Activated effector memory CD4-positive, alpha-beta T cell treated with anti-CD3 and anti-CD28 coated beads, Interleukin-2, amount 50 U/mL, for 16 hours (primary cell): ENCODE results near the gene STK32C.

ENCODE experiments used
- DNase-seq: peaks from one replicate; pipeline ENCODE4 v3.0.0-alpha.2; 2020

Gene STK32C

DNA sequence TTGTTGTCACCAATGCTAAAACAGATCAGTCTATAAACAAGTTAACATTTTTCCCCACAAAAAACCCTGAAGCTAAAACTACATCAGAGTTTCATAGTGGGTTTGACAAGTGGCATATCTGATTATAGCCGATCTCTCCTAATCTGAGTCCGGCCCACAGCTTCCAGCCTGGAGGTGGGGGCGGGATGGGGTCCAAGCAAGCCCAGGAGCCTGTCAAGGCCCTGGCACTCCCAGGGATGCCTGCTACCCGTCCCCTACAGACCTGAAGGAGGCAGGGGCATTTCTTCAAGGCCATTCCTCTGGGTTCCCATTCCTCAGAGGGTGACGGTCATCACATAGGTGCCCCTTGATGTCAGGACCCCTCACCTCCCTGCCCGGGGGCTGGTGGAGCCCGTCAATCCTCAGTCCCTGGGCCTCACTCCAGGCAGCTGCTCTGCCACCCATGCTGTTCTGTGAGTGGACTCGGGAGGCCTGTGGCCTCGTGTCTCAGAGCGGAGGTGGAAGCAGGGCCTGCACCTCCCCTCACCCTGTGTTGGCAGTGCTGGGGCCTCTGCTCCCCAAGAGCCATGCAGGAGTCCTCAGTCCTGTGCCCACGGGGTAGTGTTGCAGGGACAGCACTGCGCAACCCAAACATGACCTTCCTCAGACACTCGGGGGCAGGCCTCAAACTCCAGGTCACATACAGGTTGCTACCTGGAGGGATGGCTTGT is 112.2 kb downstream of the STK32C start:
- DNase-seq, result no peak

GRCh38 chr10:132194726-132195125 is 113.0 kb downstream of the STK32C start:
- no peak for DNase-seq

DNA sequence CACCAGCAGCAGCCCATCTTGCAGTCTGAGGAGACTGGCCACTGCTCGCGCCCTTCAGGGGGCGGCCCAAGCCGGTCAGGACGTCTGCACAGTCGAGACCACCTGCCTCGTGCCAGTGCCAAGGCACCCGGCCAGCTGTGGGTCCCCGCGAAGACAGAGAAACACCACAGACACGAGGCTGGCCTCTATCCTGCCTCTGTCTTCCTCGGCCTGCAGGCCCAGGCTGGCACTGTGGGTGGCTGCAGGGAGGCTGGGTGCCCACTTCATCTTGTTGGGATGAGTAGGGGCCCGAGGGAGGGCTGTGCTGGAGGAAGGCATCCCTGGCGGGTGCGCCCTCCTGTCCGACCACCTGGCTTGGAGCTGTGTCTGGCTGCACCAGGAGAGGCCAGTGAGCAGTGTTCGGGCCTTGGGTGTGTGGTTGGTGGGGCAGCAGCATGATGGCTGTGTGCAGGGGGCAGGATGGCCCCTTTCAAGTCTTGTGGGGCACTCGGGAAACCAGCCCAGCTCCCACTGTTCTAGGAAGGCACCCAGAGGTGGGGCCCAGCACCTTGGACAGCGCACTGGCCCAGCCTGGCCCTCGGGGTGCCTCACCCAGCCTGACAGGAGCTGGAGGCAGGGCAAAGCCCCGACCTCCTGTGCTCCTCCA is 113.7 kb downstream of the STK32C start:
- DNase-seq, result no peak

- DNase-seq, result no peak
Measured at GRCh38 chr10:132192991-132193665, 114.6 kb downstream of the STK32C start.

GRCh38 chr10:132192076-132192975 is 115.4 kb downstream of the STK32C start:
- DNase-seq, result no peak

GRCh38 chr10:132189810-132190422 is 117.8 kb downstream of the STK32C start:
- DNase-seq, result no peak

GRCh38 chr10:132189016-132189415 is 118.7 kb downstream of the STK32C start:
- DNase-seq, result no peak

GRCh38 chr10:132188331-132188730 is 119.4 kb downstream of the STK32C start:
- DNase-seq, result no peak

- DNase-seq, result no peak
Measured at GRCh38 chr10:132187430-132188138, 120.2 kb downstream of the STK32C start.

DNA sequence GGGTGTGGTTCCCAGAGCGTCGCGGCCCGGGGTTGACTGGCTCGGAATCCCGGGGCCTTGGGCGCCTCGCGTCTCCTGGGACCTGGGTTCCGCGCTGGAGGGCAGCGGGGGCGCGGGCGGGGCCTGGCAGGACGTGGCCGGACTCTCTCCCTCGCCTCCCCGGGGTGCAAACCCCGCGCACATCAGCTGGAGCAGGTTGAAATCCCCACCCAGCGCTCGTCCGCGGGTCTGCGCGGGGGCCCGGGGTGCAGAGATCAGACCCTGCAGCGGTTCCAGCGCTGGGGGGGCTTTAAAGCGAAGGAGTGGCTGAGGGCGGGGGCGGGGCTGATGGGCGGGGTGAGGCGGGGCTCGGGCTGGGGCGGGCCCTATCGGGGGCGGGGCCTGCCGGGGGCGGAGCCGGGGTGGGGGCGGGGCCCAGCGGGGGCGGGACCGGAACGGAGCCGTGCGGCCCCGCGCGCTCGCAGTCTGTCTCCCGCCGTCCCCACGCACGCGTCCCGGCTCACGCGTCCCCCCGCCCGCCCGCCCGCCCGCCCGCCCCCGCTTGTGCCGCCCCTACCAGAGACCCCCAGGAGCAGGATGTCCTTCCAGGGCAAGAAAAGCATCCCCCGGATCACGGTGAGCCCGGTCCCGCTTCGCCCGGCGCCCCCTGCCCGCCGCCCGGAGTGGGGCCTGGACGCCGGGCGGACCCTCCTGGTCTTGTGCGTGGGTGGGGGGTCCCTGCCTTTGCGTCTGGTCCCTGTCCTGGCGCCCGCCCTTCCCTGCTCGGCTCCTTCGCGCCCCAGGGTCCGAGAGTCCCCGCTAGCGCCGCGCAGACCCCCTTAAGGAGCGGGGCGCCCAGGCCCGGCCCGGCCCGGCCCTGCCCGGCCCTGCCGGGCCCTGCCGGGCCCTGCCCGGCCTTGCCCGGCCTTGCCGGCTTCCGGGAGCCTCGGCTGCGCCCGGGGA is 121.0 kb downstream of the STK32C start, which contains the start of gene DPYSL4:
Gene DPYSL4, plus strand, starts transcription at position 461 of the 942 bp plus-strand sequence. Its CDS starts 116 bp downstream, at position 577.
- no peak for DNase-seq

- DNase-seq, result peak; percentile 81
Measured at GRCh38 chr10:132185601-132186487, 121.9 kb downstream of the STK32C start.

- DNase-seq, result no peak
Measured at GRCh38 chr10:132184816-132185593, 122.7 kb downstream of the STK32C start.

DNA sequence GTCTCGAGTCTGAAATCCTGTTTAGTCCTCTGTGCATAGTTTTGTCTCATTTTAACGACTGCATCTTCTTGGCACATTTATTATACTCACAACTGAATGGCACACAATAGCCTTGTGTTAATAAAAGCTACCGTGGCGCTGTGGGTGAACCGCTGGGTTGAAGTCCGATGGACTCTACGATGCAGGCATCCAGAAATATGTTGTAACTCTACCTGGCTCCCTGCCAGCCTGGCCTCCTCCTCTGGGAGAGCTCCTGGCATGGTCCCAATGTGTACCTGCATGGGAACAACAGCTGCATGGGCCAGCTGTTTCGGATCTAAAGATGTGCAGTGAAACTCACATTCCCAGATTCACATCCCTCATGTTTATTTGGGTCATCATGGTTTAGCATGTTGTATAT is 124.7 kb downstream of the STK32C start:
- no peak for DNase-seq

DNA sequence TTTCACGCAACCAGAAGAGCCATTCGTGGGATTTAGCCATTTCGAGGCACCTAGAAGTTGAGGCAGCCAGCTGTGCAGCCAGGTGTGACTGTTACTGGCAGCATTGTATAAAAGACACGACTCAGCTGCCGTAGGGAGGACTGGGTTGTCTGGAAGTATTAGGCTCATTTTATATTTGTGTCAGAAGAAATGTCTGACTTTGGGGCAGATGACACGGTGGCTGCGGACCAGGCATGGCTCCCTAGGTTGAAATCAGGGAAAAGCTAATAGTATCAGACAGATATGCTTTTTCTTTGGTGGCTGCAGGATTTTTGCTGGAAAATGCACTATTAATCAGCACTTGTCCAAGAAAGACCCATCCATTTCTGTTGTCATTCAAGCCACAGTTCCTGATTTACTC is 125.2 kb downstream of the STK32C start:
- DNase-seq, result no peak

- DNase-seq, result no peak
Measured at GRCh38 chr10:132181691-132182425, 125.9 kb downstream of the STK32C start.

GRCh38 chr10:132180736-132181135 is 127.0 kb downstream of the STK32C start:
- DNase-seq, result no peak

- DNase-seq, result no peak
Measured at GRCh38 chr10:132179551-132180392, 128.0 kb downstream of the STK32C start.
